Medulla oblongata (tissue), 1 donor: Measurements from ENCODE around the gene BEST4.
"Not testable (repeated sequence)": the region's sequence is repeated elsewhere in the genome, so short reads cannot be mapped to it uniquely, and the experiment has no call there.

Experiments used
- DNase-seq: peaks from one replicate; pipeline ENCODE4 v3.0.0-alpha.2; 2015; ENCODE audit errors: extremely low spot score

The BEST4 gene

DNA sequence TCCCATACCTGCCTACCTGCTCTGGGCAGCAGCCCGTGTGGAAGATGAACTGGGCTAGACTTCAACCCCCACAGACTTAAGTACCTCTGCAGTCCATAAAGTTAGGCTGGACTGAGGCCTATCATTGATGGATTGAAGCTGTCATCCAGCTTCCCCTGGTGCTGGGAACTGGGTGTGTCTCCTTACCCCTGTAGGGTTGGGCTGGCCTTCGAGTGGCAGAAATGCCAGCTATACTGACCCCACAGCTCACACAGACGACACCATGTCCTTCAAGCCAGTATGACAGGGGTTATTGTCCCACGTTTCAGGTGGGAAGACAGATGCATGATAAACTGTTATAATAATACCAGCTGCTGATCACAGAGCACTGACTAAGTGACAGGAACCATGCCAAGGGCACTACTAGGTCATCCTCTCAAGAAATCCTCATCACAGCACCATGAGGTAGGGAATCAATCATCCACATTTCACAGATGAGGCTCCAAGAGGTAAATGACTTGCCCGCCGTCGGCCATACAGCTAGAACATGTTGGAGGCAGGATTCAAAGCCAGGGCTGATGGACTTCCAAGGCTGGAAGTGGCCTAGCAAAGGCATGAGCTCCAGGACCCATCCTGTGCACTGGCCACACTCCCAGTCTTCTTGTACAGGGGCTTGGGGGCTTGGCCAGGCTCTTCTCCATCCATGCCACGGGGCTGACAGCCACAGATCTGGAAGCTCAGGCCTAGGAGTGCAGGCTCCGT lies at the start of gene BEST4:
Gene BEST4, minus strand, starts transcription at position 51 of the 741 bp plus-strand sequence. CDS start 465 bp downstream, outside the sequence.
- DNase-seq = no peak

DNA sequence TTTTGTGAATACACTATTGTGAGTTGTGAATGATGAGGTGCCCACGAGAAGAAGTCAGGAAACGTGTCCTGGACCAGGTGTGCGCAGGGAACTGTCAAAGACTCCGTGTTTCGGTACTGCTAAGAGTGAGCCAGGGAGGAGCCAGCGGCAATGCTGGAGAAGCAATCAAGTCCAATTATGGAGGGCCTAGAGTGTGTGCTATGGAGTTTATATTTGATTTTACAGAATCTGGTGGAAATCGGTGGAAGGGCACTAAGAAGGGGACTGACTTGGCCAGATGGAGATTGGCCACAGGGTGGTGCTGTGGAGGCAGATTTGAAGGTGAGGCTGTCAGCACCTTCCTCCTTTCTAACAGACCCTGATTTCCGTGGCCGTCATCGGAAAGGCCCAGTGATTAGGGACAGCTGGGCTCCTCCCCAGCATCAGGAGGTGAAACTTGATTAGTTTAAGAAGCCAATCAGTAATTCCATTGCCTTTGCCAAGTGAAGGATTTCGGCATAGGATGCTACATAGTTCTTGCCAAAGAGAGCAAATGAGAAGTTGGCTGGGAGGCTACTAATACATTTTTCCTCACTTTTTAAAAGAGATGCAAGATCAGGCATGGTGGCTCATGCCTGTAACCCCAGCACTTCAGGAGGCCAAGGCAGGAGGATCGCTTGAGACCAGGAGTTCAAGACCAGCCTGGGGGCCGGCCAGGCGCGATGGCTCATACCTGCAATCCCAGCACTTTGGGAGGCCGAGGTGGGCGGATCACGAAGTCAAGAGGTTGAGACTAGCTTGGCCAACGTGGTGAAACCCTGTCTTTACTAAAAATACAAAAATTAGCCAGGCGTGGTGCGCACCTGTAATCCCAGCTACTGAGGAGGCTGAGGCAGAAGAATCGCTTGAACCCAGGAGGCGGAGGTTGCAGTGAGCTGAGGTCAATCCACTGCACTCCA lies 48.0 kb upstream of the BEST4 start:
- DNase-seq = peak; percentile 87

DNA sequence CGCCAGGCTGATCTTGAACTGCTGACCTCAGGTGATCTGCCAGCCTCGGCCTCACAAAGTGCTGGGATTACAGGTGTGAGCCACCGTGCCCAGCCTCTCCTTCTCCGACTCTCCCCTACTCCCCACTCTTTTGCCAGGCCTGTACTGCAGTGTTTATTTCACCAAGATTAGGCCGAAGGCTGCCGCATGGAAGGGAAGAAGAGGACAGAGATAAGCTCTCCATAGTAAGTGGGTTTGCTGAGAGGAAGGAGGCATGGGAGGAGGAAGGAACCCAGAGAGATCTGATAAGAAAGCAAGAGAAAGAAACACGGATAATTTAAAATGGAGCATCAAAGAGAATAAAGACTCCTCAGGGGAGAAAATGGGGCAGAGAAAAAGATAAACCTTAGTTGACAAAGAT lies 46.4 kb upstream of the BEST4 start:
- no peak for DNase-seq

DNA sequence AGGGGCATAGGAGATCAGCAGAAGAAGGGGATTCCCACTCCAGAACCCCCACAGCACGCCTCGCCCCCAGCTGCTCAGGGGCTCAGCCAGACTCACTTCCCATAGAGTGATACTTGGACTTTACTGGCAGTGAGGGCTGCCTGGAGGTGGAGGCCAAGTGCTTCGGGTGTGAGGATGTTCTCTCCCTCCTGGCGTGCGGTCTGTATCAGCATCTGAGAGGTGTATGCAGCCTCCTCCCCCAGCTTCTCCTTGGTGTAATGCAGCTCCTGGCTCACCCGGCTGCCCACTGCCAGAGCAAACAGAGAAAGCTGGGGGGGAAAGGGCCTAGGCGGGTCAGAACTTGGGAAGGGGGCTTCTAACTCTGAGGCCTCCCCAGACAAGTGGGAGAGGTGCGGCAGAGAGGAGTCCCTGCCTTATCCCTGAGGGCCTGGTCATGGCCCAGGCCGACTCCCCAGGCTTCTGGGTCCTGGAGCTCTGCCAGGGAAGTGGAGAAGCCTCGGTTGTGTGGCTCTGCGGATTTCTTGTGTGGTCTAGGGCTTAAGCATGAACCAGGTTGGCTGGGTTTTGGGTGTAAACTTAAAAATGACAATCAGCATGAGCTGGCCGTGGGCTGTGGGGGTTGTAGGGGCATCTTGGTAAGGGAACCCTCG lies 44.2 kb upstream of the BEST4 start:
- DNase-seq = no peak

DNA sequence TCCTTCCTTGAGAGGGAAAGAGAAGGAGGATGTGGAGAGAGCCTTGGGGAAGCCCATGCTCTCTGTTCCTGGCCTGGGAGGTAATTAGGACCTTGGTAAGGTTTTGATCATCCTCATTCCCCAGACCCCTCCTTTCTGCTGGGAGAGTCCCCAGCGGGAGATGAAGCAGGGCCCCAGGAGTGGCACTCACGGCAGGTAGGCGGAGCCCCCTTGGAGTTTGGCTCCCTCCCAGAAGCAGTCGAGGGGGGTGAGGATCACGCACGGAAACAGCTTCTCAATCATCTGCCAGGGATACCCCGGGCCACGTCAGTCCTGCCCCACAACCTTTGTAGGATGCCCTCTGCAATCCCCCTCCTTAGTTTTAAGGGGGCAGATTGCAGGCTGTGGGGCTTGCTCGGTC lies 43.5 kb upstream of the BEST4 start:
- no peak for DNase-seq

DNA sequence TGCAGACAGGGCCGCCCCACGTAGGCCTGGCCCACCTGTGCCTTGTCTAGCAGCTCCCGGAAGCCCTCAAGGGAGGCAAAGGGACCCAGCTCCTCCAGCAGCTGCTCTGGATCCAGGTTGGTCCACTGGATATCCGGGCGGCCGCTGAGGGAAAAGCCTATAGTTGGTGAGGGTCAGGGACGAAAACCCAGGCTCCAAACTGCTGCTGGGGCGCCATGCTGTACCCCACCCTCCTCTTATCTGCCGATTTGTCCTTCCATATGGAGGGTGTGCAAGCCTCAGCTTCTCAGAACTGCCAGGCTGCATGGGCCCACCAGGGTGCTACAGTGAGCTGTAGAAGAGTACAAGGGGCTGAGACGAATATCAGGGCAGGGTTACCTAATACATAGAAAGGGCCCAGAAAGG lies 42.9 kb upstream of the BEST4 start:
- DNase-seq = no peak

DNA sequence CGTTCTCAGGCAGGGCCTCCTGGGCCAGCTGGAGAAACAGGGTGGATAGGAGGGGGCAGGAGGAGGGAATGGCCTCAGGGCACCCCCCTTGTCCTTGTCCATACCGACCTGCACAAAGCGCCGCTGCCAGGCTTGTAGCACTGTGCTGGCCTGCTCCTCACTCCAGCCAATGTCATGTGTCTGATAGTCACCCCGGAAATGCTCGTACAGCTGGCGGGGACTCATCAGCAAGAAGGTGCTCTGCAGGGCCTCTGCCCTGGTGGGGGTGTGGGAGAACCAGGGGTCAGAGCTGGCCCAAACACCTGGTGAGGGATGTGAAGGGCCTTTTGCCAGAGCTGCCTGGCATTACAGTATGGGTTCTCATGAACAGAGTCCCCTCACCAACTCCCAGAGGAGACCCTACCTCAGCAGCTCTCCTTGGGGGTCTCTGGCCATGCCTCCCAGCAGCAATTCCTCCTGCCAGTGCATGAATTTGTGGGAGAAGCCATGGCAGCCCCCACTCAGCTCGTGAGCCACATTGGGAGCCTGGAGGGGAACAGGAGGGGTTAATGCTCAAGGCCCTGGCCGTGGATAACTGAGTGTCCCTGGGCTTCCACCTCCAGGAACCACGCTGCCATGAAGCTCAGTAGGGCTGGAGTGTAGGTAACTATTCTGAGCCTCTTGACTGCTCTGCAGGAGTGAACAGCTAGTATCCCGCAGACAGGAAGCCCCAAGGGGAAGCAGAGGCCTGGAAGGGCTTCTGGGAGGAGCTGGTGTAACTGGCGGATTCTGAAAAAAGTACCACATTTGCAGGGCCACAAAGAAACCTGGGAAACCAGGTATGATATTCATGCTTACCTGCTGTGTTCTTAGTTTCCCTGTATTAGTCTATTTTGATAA lies 41.8 kb upstream of the BEST4 start:
- DNase-seq = no peak

DNA sequence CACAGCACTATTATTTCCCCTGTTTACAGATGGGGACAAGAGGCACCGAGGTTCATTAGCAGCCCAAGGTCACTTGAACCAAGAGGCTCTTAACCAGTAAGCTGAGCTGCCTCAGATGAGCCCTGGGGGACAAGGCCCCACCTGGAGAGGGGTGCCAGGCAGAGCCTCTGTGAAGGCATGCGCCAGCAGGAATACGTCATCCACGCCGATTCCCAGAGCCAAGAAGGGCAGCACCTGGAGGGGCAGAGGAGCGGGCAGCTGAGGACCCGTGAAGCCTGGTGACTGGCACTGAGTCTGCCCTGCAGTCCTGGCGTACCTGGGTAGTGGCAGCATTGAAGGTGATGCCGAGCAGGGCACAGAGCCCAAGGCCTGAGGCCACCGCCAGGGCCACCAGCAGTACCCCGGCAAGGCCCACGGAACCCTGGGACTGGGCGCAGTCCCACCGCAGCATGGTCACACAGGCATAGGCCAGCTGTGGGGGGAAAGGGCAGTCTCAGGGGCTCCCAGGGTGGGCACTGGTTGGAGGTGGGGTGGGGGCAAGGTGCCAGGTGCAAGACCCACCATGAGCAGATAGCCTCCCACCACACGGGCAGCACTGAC lies 41.0 kb upstream of the BEST4 start:
- DNase-seq = no peak

DNA sequence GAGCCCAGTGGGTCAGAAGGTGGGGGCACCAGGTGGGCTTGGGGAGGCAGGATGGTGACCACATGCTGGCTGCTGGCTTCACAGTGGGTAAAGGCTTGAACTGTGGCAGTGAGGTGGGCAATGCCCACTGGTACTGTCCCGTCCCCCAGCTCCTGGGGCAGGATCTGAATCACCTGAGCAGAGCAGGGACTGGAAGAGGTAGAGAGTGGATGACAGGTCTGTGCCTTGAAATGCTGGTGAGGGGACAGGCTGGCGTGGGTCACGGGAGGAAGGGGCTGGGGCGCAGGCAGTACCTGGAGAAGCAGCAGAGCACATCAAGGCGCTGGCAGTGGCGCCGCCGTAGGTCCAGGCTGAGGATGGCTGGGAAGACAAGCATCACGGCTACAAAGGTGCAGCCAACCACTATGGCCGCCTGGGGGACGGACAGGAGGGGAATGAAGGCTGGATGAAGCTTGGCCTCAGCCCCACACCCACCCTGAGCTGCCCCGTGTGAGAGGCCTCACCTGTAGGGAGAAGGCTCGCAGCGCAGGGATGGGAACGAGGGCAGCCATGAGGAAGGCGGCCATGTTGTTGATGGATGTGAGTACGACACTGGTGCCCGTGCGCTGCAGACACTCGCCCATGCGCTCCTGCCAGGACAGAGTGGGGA lies 40.2 kb upstream of the BEST4 start:
- DNase-seq = no peak

DNA sequence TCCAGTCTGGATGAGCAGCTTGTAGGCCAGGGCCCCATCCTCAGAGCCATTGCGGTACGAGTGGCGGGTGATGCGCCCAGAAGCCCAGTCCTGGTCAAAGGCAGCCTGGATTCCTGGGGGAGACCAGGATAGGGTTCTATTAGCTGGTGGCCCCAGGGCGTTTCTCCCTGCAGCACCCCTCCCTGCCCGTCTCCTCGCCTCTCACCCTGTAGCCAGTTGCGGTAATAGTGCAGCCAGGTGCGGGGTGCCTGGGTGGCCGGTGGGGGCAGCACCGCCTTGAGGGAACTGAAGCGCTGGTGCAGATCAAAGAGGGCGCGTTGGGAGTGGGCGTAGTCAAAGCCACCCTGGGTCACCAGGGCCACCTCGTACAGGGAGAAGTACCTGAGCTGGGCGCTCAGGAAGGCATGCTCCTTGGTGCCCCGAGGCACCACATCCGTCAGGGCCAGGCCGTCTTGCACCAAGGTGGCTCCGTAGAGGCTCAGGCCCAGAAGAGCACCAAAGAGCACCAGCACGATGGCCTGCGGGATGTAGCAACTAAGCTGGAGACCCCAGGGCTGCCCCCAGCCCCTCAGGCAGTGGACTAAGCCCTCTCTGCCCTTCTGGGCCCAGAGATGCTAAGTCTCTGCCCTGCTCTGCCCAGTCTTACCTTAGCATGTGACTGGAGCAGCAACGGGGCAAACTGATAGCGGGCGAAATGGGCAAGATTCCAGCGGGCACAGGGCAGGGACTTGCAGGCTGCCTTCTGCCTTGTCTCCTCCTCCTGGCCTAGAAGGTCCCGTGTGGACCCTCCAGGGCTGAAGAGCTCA lies 39.4 kb upstream of the BEST4 start:
- no peak for DNase-seq

DNA sequence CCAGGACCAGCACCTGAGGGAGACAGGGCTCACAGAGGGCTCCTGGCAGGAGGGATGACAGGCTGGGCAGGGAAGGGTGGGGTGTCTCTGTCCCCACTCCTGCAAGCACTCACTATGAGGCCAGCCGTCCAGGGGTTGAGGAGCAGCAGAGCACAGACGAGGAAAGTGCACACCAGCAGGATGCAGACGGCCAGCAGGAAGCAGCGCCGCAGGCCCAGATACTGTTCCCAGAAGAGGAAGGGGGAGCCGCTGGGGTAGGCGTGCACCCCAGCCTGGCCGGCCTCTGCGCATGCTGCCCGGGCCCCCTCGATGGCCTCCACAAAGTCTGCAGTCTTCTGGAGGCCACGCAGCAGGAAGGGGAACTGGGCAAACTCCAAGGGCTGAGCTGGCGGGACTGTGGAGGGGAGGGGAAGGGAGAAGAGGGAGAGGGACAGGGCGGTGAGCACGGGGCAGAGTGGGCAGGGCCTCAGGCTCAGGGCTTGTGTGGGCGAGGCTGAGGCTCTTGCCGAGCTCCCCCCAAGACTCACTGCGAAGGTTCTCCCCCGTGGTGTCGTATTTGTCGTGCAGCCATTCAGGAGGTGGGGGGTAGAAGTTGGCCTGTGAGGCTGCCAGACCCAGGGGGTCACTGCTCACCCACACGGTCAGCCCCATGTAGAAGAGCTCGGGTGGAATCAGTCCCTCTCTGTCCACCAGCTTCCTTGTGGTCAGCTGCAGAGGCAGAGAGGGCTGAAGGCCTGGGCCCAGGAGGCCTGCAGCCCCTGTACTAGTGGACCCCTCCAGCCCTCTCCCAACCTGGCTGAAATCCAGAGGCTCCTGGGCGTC lies 38.6 kb upstream of the BEST4 start:
- peak; percentile 77 for DNase-seq

DNA sequence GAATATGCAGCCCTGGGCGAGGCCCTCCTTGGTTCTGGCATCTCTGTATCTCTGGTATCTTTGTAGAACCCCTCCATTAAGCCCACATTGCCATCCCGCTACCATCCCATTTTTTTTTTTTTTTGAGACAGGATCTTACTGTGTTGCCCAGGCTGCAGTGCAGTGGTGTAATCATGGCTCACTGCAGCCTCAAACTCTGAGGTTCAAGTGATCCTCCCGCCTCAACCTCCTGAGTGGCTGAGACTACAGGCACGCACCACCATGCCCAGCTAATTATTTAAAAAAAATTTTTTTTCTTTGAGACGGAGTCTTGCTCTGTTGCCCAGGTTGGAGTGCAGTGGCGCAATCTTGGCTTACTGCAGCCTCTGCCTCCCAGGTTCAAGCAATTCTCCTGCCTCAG lies 36.4 kb upstream of the BEST4 start:
- DNase-seq = not testable (repeated sequence)

DNA sequence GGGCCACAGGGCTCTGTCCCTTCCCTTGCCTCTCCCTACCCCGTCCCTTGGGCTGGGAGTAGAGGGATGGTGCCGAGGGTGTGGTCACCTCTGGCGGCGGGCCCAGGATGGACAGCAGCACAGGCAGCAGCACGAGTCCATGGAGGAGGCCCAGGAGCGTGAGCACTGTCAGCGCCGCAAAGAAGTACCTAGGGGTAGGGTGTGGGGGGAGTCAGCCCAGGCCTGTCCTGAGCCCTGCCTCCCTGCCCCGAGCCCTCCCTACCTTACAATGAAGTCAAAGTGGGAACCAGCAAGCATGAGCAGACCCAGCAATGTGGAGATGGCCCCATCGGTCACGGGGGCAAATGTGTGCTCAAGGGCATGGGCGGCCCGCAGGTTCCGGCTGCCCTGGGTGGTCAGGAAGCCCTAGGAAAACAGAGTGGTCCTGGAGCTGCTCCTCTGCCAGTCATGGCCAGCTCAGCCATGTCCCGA lies 35.0 kb upstream of the BEST4 start:
- DNase-seq = no peak

DNA sequence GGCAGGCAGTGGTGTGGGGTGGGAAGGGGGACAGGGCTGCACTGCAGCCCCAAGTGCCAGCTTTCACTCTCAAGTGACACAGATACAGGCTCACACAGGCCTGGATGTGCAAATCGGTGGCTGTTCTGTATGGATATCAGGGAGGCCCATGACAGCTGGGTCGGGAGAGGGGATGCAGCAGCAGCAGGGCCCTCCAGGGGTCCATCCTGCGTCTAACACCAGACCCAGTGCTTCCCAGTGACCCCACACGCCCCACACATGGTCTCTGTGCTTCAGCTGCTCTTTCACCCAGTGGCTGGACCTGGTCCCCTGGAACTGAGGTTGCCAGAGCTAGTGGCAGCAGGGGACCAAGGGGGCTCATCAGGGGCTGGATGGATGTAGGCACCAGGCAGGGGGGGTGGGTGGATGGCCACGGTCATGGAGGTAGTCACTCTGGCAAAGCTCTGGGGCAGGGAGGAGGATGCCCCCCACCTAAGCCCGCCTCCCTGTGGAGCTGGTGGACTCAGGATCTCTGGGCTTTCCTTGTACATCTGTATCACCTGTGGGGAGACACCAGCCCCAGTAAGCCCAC lies 34.2 kb upstream of the BEST4 start:
- no peak for DNase-seq

DNA sequence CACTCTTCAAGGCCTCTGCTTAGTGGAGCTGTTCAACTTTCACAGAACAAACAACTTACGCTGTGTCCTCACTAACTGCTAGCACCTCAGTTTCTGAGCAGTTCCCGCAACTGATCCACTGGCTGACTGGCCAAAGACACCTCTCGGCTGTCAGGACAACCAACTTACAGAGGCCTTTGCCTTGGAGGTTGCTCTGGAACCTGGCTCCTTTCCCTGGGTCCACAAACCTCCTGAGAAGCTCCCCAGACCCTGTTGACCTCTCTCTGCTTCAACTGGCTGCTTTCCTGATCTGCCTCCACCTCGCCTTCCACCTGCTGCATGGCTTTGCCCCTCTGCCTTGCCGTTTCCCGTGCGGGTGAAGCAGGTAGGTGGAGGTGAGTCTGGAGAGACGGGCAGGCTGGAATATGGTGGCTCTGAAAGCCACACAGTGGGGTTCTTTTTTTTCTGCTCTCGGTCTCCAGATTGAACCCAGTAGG lies 33.3 kb upstream of the BEST4 start:
- DNase-seq = no peak

DNA sequence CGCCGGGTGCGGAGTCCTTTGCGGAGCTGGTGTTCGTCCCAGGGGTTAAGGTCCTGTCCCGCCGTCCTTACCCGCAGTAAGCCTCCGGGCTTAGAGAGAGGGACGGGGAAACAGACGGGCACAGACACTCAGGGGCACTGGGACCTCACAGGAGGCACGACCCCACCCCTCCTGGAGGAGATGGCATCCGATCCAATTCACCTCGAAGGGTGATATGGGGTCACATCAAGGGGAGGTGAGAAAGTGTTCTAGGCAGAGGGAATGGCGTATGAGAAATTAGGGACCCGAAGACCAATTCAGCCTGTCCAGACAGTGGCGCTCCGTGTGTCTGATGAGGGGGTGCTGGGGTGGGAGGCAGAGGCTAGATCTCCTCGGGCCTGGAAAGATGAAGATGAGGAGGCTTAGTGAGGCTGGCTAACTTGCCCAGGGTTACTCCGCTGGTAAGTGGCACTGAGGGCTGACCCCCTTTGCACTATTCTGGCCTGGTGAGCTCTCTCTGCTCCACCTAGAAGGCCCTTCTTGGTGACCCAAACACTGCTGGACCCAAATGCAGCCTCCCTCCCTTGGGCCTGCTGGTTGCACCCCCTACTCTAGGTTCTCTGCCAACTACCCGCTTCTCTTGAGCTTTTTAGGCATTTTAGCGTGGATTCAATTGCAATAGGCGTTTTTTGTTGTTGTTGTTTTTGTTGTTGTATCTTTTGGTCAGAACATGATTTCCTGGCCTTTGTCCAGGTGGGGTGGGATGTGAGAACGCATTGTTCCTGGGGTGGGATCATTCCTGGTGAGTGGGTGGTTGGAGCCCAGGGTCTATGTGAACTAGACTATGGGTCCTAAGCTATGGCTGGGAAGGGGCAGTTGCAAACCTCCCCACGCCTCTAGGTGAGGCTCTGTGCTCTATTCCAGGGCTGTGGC lies 32.6 kb upstream of the BEST4 start:
- no peak for DNase-seq
